SK-N-MC (cell line): ENCODE results near the gene RAG2.

Experiments used
- EZH2 ChIP-seq: fragments of 200-600 bp; sonication (generic); IDR thresholded peaks from one replicate; pipeline ENCODE4 v1.6.1; 2017; ENCODE audit warnings: antibody characterized with exemption
- FOXP2 ChIP-seq: optimal IDR thresholded peaks from 2 replicates; pipeline ENCODE3; 2011; ENCODE audit warnings: mild to moderate bottlenecking, moderate library complexity; ENCODE audit not compliant: insufficient read depth; ENCODE audit errors: extremely low read length, control extremely low read depth
- POLR2AphosphoS5 ChIP-seq: IDR thresholded peaks from 2 replicates; pipeline ENCODE4 v1.6.1; 2012; ENCODE audit warnings: mild to moderate bottlenecking, low read depth, low read length, borderline replicate concordance

- no peak for TF ChIP-seq POLR2AphosphoS5
- no peak for TF ChIP-seq FOXP2
- no peak for TF ChIP-seq EZH2
Measured at GRCh38 chr11:36557991-36558390, 40.0 kb downstream of the RAG2 start.
